Spleen (tissue), 7 donors: ENCODE data around the gene CBLN1.

Experiments
- CTCF ChIP-seq, 11 experiments: fragments of 200-600 bp in 7 of 11; fragments of 450-650 bp in 4 of 11; sonication (generic) in 4 of 11; IDR thresholded peaks in 8 of 11; conservative IDR thresholded peaks in 3 of 11; 1 replicate in 7 of 11; 2 replicates in 4 of 11; pipeline versions ENCODE4 v1.4.0 to v1.8.0; 2016 to 2021; ENCODE audit warnings: antibody characterized with exemption in 11 of 11, inconsistent platforms in 4 of 11, mild to moderate bottlenecking in 1 of 11
- POLR2A ChIP-seq, 3 donors: fragments of 450-650 bp; IDR thresholded peaks; one replicate each; pipeline ENCODE4 v1.5.1; 2017; ENCODE audit warnings: antibody characterized with exemption in 3 of 3, mild to moderate bottlenecking in 1 of 3
- donor health status: DM: no; HTN: no; CAD: no; lungs with moderate emphysema.
- donor health status: DM: no; HTN: no; CAD: no.
- donor health status: DM: no; HTN: no; CAD: no.

GRCh38 chr16:49284962-49285361 is 3.3 kb upstream of the CBLN1 start:
- TF ChIP-seq CTCF (IDR thresholded peaks at IDR 0.05 in 8 of 11, conservative IDR thresholded peaks at IDR 0.05 in 3 of 11) (no peak), POLR2A (IDR thresholded peaks at IDR 0.05) (no peak)
